ENCODE measurements around the gene ATP2B2.

The ATP2B2 gene

DNA sequence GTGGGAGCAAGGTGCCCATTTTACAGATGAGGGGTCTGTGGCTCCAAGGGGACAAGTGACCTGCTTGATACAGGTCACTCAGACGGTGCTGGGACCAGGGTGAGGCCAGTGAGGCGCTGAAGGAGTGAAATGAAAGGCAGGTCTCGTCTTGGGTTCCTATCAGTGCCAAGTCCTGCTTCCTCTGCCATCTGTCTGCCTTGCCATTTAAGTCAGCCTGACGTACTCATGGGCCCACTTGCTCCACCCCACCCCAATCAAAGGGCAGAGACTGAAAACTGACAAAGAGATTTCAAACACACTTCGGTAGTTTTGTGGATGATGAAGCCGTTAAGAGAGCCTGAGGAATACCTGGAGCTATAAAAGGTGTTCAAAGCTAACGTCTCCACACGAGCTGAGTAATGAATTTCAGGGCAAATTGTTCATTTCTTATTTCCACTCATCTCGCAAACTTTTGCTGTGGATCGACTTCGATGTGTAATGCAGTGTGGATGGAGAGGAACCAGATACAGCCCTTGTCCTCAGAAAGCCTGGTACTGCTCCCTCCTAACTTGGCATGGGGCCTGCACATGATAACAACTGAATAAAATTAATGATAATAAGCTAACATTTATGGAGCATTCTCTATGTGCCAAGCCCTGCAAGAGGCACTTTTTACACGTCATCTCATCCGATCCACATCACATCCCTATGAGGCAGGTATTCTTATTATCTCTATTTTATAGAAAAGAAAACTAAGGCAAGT lies 36.6 kb downstream of the ATP2B2 start:
- DNase-seq: peak; percentile 24 to 74

DNA sequence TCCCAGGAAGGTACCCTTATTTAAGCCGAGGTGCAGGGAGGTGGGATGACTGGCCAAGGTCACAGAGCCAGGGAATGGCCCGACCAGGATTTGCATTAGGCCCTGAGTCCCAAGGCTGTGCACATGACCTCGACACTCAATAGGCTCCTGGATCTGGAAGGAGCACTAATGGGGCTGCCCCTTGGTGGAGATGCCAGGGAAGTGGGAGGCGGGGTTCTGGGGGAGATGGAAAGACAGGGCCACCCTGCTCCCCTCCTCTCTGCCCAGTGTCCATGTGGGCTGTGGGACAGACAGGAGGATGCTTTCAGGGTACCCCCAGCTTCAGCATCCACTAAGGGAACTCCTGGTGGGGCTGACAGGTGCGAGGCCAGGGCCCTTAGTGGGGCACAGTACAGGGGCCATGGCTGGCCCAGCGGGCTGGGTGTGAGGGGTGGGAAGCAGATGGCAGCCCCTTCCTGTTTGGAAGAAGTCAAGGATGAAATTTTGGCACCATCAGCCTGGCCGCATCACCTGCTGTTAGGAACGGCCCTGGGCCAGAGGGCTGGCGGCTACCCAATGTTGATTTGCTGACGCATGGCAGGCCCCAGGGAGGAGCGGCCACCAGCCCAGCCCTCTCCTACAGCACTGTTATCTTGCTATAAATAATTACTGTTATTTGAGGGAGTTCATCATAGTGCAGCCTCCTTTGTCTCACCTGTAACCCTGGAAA lies 37.3 kb downstream of the ATP2B2 start:
- peak; percentile 61 to 88 for DNase-seq

DNA sequence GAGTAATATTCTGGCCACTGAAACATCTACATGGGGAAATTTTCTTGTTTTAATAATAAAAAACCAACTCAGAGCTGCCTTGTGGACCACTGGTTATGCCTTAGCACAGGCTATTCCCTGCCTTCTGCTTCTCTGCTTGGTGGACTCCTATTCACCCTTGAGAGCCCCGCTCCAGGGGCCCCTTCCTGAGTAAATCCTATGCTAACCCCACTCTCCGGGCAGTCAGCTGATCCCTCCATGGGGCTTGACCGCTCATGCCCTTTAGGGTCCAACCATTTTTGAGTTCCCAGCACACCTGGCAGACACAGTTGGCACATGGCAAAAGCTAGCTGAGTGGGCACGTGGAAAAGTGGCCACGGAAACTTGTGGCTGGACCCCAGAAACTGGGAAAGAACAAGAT lies 38.2 kb downstream of the ATP2B2 start:
- DNase-seq: no peak

DNA sequence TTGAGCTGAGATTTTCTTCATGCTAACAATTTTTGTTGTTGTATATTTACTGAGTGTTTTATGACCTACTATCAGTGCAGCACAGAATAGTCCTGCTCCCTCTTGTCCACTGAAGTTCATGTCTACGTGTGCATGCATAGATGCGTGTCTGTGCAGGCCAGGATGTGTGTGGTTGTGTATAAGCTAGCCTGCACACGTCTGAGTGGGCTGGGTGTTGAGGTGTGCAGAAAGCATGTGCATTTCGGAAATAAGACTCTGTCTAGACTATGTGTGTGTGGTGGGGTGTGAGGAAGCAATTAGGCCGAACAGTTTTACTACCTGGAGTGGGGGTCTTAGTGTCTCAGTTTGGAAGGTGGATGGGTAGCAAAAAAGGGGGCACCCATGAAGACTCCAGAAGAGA lies 39.2 kb downstream of the ATP2B2 start:
- DNase-seq: no peak

DNA sequence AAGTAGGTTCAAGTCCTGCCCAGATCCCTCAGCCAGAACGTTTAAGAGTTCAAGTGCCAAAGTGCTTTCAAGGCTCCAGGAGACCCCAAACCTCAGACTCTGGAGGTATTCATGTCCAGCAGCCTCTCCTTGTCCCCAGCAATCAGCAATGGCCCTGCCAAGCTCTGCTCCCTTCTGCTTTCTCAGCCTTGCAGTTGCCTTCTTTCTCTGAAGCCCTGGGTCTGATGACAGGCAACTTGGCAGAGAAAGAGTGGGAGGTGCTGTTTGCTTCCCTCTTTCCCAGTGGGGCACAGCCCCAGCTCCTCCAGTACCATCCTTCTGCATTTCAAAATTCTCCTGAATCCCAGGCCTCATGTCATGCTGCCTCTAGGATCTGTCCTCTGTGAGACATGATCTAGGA lies 40.2 kb downstream of the ATP2B2 start:
- peak in 1 of 2 experiments; percentile 5 for DNase-seq

DNA sequence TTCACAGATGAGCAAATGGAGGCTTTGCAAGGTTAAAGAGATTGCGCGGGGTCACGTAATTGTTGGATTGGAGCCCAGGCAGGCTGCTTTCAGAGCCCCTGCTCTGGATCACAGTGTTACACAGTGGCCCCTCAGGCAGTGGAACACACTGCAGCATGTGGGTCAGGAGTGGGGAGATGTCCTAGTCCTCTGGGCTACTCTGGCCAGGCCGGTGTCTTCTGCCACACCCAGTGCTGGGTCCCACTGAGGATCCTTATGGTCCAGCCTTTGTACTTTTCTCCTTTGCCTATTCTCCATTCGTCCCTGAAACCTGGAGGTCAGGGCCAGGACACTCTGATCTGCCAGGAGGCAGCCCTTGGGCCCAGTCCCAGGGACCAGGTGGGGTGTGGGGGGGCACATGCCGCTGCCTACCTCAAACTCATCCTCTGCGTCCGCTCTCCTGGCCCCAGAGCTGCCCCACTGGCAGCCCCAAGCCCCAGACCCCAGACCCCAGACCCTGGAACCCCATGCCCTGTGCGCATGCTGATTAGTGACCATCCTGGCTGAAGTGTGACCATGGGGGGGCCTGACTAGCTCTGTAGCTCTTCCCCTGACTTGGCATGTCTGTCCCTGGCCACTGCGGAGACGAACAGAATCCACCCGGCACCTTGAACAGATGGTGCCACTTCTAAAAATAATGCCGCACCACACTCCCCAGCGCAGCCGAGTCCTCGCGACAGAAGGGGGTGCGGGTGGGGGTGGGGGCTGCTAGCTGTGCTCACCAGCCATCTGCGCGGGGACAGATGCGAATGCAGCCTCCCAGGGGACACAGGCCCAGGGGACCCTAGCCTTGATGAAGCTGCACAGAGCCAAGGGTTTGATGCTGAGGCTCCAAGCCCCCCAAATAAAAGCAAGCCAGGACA lies 41.6 kb downstream of the ATP2B2 start:
- DNase-seq: peak in 1 of 2 experiments; percentile 56

DNA sequence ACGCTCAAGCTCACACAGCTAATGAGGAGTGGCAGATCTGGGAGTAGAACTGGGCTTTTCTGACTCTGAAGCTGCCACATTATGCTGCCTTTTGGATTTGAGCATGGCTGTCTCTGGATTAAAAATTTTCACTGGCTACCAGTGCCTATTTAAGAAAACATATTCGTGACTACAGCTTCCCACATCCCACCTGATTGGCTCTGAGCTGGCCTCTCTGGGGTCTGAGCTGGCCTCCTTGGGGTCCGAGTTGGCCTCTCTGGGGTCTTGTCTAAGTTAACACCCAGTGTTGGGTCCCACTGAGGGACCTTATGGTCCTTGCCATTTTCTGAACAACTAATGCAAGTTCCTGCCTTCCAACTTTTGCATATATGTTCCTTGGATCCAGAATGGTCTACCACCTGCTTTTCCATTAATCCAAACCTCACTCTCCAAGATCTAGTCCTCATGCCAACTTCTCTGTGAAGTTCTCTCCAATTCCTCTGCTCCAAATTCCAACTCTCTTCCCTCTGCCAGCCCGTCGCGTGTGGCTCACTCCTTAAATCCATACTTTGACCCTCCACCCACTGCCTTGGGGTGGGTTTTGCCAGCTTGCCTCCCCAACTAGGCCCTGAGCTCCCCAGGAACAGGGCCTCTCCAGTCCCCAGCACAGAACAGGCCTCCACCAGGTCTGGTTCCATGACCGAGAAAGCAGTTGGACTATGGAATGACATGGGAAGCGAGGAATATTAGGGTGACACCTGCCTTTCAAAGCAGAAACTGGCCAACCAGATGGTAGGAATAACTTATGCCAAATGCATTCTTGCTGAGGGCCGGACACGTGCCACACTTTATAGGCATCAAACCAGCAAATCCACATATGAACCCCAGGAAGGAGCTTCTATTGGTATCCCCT lies 42.5 kb downstream of the ATP2B2 start:
- peak in 1 of 2 experiments; percentile 58 for DNase-seq

DNA sequence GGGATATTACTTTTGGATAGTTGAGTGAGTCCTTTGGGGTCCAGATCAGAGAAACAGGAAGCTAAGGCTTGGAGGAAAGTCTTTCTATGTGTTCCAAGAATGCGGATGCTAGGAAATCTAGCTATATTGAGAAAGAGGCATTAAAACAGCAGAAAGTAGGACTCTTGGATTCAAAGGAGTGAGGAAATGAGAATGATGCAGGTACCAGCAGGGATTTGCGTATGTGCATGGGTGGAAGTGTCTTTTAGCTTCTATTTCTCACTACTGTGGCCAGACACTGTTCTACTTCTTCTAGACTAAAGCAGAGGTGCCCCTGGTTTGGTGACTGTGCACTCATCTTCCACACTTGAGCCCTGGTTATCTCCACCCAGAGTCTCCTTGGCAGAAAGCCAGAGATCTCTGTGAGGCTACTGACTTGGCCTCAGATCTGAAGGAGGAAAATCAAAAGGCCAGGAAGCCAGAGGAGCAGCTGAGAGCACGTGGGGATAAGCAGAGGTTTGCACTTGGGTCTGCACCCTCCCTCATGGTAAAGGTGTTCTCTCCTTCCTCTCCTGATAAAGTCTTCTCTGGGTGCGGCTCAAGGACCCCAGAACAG lies 44.3 kb downstream of the ATP2B2 start:
- DNase-seq: peak in 1 of 2 experiments; percentile 52

DNA sequence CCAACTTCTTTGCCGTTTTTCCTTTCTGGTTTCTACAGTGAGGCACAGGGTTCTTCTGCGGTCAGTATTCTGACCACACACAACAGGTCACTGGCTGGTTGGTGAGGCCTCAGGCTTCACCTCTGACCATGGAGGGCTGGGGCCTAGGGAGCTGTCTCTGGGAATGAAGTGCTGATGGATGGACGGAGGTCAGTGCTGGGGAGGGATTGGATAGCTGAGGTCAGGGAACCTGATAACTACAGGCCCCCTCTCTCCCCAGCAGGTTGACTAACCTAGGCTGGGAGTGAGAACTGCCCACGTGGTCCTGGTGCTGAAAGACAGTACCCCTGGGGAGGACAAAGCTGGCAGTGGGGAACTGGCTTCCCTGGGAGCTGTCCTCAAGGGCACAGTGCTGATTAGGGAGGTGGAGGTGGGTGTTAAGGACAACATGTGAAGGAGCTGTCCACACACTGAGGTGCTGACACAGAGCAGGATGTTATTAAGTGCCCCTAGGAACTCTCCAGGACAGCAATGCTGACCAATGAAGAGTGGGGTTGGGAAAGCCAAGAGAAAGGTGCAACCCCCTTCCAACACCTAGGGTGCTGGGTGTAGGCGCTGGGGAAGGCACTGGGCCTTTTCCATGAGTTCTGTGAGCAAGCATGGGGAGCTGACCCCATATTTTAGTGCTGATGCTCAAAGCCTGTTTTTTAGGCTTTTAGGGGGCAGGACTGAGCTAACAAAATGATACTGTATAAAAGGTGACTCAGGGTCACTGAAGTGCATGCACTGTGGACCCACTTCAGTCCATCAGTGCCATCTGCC lies 45.2 kb downstream of the ATP2B2 start:
- DNase-seq: no peak

DNA sequence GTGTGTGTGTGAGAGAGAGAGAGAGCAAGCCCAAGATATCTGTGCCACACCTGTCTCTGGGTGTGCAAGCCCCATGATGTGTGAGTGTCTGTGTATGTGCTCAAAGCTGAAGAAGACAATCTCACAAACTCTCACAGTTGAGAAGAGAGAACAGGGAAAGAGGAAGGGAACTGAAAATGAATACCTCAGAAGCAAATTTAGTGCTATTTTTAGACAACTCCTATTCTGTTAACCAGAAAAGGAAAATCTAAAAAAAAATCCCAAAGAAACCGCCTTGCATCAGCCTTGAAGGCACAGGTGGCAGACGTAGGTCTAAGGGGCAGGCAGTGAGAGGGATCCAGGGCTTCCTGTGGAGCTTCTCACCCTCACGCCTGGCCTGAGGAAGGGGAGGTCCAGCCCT lies 47.8 kb downstream of the ATP2B2 start:
- DNase-seq: no peak

DNA sequence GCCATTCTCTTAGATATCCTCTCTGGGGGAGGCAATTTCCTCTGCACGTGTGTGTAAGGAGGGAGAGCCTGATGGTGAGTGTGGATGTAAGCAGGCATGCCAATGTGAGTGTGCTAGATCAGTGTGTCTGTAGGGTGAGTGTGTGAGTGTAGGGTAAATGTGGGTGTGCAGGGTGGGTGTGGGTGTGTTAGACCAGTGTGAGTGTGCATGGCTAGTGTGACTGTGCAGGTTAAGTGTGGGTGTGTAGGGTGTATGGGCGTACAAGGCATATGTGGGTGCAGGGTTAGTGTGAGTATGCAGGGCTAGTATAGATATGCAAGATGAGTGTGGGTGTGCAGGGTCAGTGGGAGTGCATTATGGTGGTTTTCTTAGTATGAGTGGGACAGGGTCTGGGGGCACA lies 48.4 kb downstream of the ATP2B2 start:
- DNase-seq: no peak

DNA sequence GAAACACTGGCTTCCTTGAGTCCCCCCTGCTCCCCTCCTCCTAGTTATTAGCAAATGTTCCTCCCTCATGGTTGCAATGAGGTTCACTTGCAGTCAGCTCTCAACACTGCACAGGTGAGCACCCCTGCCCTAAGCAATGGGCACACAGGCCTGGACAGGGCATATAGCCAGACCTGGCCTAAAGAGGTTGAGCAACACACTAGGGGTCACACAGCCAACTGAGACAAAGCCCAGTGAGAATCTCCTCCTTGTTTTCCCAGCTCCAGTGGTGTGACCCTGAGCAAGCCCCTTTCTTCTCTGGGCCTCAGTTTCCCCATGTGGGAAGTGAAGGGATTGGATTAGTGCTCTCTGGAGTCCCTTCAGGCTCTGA lies 49.9 kb downstream of the ATP2B2 start:
- DNase-seq: no peak

DNA sequence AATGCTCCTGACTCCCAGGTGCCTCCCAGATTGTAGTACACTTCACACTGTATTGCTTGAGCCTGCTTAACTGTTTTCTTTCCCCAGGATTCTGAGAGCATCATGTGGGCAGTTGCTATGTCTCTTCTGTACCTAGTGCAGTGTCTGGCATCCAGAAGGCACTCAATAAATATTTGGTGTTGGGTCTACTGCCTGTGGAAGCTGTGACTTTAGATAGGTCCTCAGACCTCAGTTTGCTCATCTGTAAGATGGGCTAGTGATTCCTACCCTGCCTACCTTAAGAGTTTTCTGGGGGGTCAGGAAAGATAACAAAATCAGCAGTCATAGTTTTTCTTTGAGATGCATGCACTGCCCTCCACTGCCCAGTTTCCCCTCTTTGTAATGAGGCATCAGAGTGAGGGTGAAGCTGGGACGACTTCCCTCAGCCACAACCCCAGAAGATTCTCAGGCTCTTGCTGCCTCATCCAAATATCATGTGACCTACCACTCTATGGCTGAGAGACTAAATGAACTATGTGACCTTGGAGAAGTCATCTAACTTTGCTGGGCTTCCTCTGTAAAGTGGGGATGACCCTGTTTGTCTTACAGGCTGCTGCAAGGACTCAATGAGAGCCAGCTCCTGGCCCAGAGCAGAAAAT lies 50.4 kb downstream of the ATP2B2 start:
- no peak for DNase-seq

DNA sequence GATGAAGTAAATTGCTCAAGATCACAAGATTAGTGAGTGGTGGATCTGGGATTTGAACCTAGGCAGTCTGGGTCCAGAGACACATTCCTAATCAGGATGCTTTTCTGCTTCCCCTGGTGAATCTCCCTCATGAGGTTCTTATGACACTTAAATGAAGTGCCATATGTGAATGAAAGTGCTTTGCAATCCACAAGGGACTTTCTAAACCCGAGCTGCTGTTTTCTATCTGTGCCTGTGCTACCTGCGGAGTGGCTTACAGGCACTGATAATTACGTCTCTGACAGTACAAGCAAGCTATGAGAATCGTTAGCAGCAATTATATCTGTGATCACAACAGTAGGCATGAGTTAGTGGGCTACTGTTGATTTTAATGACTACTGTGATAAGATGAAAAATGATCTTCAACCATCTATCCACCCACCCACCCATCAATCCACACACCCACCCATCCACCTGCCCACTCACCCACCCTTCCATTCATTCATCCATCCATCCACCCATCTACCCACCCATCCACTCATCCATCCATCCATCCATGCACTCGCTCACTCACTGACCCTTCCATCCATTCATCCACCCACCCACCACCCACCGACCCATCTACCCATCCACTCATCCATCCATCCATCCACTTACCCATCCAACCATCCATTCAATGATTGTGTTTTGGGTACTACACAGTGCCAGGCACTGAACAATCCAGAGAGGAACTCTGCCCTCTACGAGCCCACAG lies 51.8 kb downstream of the ATP2B2 start:
- DNase-seq: no peak

DNA sequence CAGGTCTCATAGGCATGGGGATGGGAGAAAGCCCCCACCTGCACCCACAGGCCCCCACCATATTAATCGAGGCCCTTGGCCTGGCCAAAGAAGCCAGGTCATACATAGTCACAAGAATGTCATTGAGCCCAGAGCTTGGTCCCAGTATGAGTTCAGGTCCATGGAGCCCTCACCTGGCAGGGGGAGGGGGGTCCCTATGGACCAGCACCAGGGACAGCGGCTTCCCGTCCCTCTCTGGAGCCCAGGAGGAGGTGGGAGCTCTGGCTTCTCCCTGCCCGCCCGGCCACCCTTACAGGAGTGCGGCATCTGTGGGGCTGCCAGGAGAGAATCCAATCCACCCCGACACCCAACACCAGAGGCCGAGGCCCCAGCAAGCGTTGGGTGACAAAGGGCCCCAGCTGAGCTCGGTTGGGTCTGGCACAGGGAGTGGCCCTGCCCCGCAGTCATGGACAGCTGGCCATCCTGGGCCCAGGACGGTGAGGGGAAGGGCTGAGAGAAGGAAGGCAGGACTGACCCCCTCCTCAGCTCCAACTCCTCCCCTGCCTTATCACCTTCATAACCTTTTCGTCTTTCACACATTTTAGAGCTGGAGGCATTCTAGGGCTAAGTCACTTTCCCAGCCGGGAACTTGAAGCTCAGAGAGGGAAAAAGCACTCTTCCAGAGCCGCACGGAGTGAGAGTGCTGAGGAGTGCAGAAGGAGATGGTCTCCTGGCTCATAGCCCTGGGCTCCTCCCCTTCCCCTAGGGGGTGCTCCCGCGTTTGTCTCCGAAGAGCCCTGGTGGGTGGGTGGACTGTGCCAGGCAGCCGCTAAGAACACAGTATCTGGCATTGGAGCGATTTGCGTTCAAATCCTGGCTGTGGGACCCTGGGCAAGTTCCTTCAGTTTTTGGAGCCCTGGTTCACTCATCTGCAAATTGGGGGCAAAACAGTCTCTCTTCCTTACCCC lies 54.6 kb downstream of the ATP2B2 start:
- DNase-seq: no peak

DNA sequence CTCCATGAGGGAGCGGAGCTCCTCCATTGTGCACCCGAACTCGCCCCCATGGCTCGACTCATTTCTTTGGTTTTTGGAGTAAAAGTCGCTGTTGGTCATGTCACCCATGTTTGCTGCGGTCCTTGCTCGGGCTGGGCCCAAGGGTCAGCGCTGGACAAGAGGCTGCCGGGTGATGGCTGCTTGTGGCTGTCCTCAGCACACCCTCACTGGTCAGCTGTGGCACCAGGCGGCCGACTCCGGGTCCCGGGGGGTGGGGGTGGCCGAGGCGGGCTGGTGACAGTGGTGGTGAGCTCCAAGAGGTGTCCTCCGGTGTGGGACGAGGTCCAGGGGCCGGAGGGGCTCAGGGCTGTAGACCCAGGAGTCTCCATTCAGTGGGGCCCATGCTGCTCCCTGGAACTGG lies 56.0 kb downstream of the ATP2B2 start:
- DNase-seq: no peak

DNA sequence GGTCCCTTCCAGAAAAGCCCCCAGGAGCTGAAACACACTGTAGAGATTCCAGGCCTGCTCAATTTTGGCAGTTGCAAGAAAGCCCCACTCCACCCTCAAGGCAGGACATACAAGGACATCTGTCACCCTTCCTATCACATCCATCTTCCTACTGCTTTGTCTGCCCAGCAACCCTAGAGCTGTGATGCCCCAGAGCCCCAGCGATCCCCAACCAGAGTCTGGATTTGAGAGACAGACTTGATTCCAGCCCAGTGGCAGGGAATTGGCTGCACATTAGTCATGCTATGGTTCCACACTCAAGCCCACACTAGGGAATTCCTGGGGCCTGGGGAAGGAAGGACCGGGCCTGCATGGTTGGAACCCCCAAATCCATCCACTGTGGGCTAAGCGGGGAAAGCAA lies 56.8 kb downstream of the ATP2B2 start:
- no peak for DNase-seq

DNA sequence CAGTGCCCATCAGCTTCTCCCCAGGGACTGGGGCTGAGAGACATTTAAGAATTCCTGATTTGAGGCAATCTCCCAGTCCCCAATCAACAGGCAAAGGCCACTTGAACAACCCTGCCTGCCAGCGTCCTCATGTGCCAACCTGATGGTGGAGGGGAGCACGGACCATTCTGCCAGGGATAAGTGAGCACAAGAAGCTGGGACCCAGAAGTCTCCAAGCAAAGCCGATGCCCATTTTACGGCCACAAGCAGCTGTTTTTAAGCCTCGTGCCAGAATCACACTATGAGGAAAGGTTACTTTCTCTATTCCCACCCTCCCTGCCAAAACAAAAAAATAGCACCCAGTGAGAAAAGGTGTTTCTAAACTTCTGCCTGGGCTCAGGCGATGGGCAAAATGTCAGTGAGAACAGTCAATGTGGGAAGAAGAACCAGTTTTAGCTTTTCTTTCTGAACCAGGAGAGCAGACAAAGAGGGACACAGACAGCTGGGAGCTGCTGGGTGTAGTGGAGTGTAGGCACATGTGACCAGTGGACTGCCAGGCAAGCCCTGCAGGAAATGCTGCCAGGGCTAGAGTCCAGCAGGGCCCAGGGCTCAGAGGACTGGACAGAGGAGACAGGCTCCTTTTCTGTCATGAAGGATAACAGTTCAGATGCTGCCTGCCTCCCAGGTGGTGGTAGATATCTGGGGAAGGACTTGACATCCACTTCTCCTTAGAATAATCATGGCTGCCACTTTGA lies 57.7 kb downstream of the ATP2B2 start:
- DNase-seq: no peak

Data from NCI-H446 (cell line).